ENCODE results near the gene N4BP3.
"Not testable (repeated sequence)": the region's sequence is repeated elsewhere in the genome, so short reads cannot be mapped to it uniquely, and the experiment has no call there.

N4BP3 gene

DNA sequence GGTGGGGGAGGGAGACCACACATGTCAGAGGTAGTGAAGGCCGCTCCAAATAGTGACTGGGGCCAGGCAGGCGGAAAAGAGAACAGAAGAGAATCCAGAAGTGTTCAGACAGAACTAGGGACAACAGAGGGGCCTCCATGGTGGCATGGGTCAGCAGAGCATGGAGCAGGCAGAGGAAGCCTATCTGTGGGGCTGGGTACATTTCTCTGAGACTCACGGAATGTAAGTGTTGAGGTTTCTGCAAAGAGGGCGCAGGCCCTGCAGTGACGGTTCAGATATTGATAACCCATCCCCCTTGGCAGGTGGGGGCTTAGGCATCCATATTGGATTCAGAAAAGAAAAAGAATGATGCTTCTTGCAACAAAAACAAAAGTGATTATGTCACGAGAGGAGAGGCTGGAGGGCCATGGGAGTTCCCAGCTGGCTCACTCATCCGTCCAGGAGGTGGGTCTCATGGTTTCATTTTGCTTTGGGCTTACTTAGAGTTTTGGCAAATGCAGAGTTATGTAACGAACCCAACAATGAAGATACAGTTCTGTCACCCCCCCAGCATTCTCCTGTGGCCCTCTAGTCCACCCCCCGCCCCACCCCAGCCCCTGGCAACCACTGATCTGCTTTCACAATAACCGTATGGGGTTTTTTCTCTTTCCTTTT is 12.0 kb downstream of the N4BP3 start:
- H3K4me3 ChIP-seq (replicated peaks; ENCODE audit: low read depth, low read length) = no peak overlapping the region
- no peak for DNase-seq (ENCODE audit: extremely low read depth, low read depth)
- TF ChIP-seq, protein P1, sequence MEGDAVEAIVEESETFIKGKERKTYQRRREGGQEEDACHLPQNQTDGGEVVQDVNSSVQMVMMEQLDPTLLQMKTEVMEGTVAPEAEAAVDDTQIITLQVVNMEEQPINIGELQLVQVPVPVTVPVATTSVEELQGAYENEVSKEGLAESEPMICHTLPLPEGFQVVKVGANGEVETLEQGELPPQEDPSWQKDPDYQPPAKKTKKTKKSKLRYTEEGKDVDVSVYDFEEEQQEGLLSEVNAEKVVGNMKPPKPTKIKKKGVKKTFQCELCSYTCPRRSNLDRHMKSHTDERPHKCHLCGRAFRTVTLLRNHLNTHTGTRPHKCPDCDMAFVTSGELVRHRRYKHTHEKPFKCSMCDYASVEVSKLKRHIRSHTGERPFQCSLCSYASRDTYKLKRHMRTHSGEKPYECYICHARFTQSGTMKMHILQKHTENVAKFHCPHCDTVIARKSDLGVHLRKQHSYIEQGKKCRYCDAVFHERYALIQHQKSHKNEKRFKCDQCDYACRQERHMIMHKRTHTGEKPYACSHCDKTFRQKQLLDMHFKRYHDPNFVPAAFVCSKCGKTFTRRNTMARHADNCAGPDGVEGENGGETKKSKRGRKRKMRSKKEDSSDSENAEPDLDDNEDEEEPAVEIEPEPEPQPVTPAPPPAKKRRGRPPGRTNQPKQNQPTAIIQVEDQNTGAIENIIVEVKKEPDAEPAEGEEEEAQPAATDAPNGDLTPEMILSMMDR (IDR thresholded peaks at IDR 0.05; ENCODE audit: low read depth, low read length, missing control alignments) = no peak

DNA sequence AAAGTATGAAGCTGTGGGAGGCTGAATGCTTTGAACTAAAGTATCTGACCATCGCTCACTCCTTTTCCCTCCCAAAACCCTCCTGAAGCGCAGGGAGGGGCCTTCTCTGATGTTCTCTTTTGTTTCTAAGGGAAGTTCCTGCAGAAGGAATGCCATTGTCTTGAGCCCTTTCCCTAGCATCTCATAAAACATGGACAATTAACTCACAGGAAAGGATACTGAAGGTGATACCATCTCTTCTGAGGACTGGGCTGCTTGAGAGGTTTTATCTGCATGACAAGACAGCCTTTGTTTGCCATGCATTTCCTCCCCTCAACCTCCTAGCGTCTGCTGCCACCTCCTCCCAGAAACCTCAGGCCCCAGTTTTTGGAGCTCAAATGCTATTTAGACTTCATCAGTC is 13.2 kb downstream of the N4BP3 start:
- no peak overlapping the region for H3K4me3 ChIP-seq (replicated peaks; ENCODE audit: low read depth, low read length)
- TF ChIP-seq, protein P1 (IDR thresholded peaks at IDR 0.05; ENCODE audit: low read depth, low read length, missing control alignments) = no peak
- DNase-seq (ENCODE audit: extremely low read depth, low read depth) = no peak

DNA sequence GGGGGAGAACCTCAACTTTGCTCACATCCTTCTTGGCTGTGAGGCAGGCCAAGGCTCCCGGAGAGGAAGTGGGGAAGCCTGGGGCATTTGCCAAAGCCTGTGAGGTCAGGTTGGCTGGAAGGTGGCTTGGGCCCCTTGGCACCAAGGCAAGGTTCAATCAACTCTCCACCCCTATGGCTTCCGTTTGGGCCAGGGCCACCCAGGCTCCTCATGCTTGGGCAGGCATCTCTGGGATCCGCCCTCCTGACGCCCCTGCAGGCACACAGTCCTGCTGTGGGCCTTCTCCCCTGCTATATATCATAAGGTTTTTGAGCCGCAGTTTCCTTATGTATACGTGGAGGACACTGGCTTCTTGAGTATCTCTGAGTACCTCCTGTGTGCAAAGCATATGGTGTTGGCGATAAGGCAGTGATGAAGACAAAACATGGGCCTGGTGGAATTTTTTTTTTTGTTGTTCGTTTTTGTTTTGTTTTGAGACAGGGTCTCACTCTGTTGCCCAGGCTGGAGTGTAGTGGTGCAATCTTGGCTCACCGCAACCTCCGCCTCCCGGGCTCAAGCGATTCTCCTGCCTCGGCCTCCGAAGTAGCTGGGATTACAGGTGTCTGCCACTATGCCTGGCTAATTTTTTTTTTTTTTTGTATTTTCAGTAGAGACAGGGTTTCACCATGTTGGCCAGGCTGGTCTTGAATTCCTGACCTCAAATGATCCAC is 14.1 kb downstream of the N4BP3 start:
- H3K4me3 ChIP-seq (replicated peaks; ENCODE audit: low read depth, low read length); DNase-seq (ENCODE audit: extremely low read depth, low read depth): not testable (repeated sequence)

DNA sequence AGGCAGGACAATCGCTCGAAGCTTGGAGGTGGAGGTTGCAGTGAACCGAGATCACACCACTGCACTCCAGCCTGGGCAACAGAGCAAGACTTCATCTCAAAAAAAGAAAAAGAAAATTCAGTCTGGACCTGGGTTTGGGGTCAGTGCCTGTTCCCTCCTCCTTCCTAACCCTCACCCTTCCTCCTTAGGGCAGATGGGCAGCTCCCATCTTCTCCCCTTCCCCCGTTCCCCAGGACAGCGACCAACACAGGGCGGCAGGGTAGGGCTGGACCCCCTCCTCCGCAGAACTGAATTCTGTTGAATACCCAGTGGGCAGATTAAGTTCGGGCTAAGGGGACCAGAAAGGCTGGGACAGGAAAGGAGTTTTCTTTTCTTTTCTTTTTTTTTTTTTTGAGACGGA is 16.0 kb downstream of the N4BP3 start:
- H3K4me3 ChIP-seq (replicated peaks; ENCODE audit: low read depth, low read length) = no peak overlapping the region
- no peak for DNase-seq (ENCODE audit: extremely low read depth, low read depth)
- TF ChIP-seq, protein P1 (IDR thresholded peaks at IDR 0.05; ENCODE audit: low read depth, low read length, missing control alignments) = no peak

DNA sequence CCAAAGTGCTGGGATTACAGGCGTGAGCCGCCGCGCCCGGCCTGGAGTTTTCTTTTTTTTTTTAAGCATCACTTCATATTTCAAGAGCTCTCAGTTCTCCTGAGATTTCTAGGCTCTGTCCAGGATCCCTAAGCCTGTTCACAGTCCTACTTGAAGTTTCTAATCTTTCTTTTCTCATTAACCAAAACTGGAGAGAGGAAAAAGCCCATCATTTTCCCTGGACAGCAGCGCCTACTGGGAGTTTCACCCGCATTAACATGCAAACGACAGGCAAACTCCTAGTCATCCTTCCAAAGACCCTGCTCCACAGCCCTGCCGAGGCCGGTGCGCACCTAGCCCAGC is 16.9 kb downstream of the N4BP3 start:
- H3K4me3 ChIP-seq (replicated peaks; ENCODE audit: low read depth, low read length) = peak overlapping the region; percentile 72
- DNase-seq (ENCODE audit: extremely low read depth, low read depth) = not testable (repeated sequence)

DNA sequence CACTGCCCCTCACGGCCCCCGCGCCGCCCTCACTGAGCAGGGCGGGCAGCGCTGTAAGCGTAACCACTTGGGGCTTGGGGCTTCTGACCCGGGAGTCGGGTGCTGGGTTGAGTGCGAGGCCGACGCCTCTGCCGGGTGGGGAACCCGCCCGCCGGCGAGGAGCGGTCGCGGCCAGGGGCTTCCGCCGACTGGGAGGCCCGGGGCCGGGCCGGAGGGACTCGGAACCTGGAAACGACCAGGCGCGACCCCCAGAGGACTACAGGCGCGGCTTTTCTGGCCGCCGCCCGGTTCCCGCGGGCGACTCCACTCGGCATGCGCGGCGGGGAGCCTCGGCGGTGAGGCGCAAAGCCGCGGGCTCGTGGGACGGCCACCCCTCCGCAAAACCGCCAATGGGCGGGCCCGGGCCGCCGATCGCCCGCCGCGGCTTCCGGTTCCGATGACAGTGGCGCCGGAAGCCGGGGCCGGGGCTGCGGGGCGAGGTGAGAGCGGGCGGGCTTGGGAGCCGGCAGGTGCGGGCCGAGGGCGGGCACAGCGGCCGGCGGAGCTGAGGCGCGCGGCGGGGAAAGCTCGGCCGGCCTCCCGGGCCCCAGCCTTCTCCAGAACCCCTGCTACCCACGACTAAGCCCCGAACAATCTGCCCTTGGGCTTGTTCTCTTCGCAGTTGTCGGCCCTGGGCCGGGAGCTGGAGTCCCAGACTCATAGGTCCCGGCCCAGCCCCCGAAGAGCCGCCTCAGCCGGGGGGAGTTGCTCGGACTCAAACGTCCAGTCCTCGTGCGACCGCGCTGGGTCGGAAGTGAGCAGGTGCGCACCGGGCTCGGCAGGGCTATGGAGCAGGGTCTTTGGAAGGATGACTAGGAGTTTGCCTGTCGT is 17.5 kb downstream of the N4BP3 start, which contains the start of gene RMND5B:
Gene RMND5B, plus strand, starts transcription at position 439 of the 870 bp plus-strand sequence. CDS start 7,106 bp downstream, outside the sequence.
- peak within 1 kb of the TSS; percentile 72 for H3K4me3 ChIP-seq (replicated peaks; ENCODE audit: low read depth, low read length)
- TF ChIP-seq, protein P1 (IDR thresholded peaks at IDR 0.05; ENCODE audit: low read depth, low read length, missing control alignments) = no peak
- DNase-seq (ENCODE audit: extremely low read depth, low read depth) = no peak

DNA sequence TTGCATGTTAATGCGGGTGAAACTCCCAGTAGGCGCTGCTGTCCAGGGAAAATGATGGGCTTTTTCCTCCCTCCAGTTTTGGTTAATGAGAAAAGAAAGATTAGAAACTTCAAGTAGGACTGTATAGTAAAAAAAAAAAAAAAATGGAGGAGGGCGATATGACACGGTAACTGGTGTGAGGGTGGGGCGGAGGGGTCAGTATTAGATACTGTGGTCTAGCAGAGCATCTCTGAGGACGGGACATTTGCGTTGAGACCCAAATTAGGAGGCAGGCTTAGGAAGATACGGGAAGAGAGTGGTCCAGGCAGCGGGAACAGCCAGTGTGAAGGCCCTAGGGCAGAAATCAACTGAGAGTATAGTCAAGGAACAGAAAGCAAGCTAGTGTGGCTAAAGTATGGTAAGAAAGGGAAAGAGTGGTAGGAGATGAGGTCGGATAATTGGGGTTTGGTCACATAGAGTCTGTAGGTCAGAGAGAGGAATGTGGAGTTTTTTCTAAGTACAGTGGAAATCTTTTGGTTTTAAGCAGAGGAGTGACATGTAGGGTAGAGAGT is 18.2 kb downstream of the N4BP3 start:
- peak overlapping the region; percentile 72 for H3K4me3 ChIP-seq (replicated peaks; ENCODE audit: low read depth, low read length)
- DNase-seq (ENCODE audit: extremely low read depth, low read depth) = no peak
- TF ChIP-seq, protein P1 (IDR thresholded peaks at IDR 0.05; ENCODE audit: low read depth, low read length, missing control alignments) = no peak

All from HFF-Myc (cell line).